NCI-H1092 (cell line): Measurements from ENCODE around the gene DMAC1.

Experiments
- DNase-seq: peaks from one replicate; lab custom pipeline; 2025; lab: John Stamatoyannopoulos, UW

DMAC1 gene

GRCh38 chr9:7782400-7783120 is 17.0 kb downstream of the DMAC1 start:
- no peak for DNase-seq

GRCh38 chr9:7780261-7780988 is 19.2 kb downstream of the DMAC1 start:
- no peak for DNase-seq

- DNase-seq = no peak
These were observed 20.6 kb downstream of the DMAC1 start for GRCh38 chr9:7778851-7779600.

GRCh38 chr9:7777771-7778170 is 21.8 kb downstream of the DMAC1 start:
- peak; percentile 97 for DNase-seq

- DNase-seq = no peak
These were observed 29.5 kb downstream of the DMAC1 start for GRCh38 chr9:7770111-7770510.

GRCh38 chr9:7762600-7762999 is 37.0 kb downstream of the DMAC1 start:
- no peak for DNase-seq

- no peak for DNase-seq
These were observed 39.6 kb downstream of the DMAC1 start for GRCh38 chr9:7760014-7760415.

- DNase-seq = no peak
These were observed 43.5 kb downstream of the DMAC1 start for GRCh38 chr9:7756088-7756487.

GRCh38 chr9:7752481-7752880 is 47.1 kb downstream of the DMAC1 start:
- DNase-seq = no peak
